ENCODE measurements around the gene SLC49A3.
"Not testable (repeated sequence)": the region's sequence is repeated elsewhere in the genome, so short reads cannot be mapped to it uniquely, and the experiment has no call there.

Gene SLC49A3

GRCh38 chr4:699816-700580 lies 11.0 kb upstream of the SLC49A3 start:
- no peak for TF ChIP-seq CTCF (IDR thresholded peaks at IDR 0.05; ENCODE audit: low read length, missing control alignments)

GRCh38 chr4:694341-694940 lies 5.5 kb upstream of the SLC49A3 start:
- not testable (repeated sequence) for H3K4me3 ChIP-seq (replicated peaks; ENCODE audit: low read depth, low read length); DNase-seq (ENCODE audit: low read depth)

More at GRCh38 chr4:699816-700580, 11.0 kb upstream of the SLC49A3 start:
- DNase-seq (ENCODE audit: low read depth), result no peak
- H3K4me3 ChIP-seq (replicated peaks; ENCODE audit: low read depth, low read length), result no peak overlapping the region

GRCh38 chr4:692771-693554 lies 4.0 kb upstream of the SLC49A3 start:
- no peak for TF ChIP-seq CTCF (IDR thresholded peaks at IDR 0.05; ENCODE audit: low read length, missing control alignments)
- DNase-seq (ENCODE audit: low read depth), result no peak
- H3K4me3 ChIP-seq (replicated peaks; ENCODE audit: low read depth, low read length), result no peak overlapping the region

- H3K4me3 ChIP-seq (replicated peaks; ENCODE audit: low read depth, low read length), result no peak overlapping the region
- no peak for DNase-seq (ENCODE audit: low read depth)
- no peak for TF ChIP-seq CTCF (IDR thresholded peaks at IDR 0.05; ENCODE audit: low read length, missing control alignments)
Observed at GRCh38 chr4:689723-690122, 772 bp upstream of the SLC49A3 start.

GRCh38 chr4:687971-688853 lies 739 bp downstream of the SLC49A3 start:
- peak overlapping the region; percentile 32 for H3K4me3 ChIP-seq (replicated peaks; ENCODE audit: low read depth, low read length)
- no peak for TF ChIP-seq CTCF (IDR thresholded peaks at IDR 0.05; ENCODE audit: low read length, missing control alignments)
- DNase-seq (ENCODE audit: low read depth), result no peak

GRCh38 chr4:687048-687970 lies 1.6 kb downstream of the SLC49A3 start:
- H3K4me3 ChIP-seq (replicated peaks; ENCODE audit: low read depth, low read length), result peak overlapping the region; percentile 13
- DNase-seq (ENCODE audit: low read depth), result peak; percentile 88
- TF ChIP-seq CTCF (IDR thresholded peaks at IDR 0.05; ENCODE audit: low read length, missing control alignments), result no peak

Data from fibroblast of pulmonary artery (primary cell).